DMS 273 treated with DMSO at 0.1 percent for 48 hours (cell line): ENCODE results near the gene PRDM16.

Source experiments
- DNase-seq: peaks from one replicate; lab custom pipeline; 2025; lab: John Stamatoyannopoulos, UW

Gene PRDM16

GRCh38 chr1:3244025-3244926 is 175.3 kb downstream of the PRDM16 start:
- DNase-seq = no peak

DNA sequence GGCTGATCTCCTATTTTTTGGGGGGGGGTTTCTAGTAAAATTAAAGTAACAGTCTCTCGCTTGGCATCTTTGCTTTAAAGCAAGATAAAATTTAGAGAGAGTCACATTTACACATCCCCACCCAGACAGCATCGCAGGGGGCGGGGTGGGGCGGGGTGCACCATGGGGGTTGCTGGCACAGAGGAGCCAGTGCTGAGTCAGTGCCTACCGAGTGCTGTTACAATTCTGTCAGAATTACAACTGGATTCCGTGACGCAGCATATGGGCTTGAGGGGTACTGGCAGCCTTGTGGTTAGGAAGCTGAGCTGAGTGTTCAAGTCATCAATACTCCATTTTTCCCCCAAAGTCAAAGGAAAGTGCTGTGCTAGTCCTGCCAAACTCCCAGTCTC is 175.9 kb downstream of the PRDM16 start:
- DNase-seq = no peak

- DNase-seq = no peak
Measured at GRCh38 chr1:3245344-3245743, 176.3 kb downstream of the PRDM16 start.

- DNase-seq = no peak
Measured at GRCh38 chr1:3245768-3246167, 176.8 kb downstream of the PRDM16 start.

DNA sequence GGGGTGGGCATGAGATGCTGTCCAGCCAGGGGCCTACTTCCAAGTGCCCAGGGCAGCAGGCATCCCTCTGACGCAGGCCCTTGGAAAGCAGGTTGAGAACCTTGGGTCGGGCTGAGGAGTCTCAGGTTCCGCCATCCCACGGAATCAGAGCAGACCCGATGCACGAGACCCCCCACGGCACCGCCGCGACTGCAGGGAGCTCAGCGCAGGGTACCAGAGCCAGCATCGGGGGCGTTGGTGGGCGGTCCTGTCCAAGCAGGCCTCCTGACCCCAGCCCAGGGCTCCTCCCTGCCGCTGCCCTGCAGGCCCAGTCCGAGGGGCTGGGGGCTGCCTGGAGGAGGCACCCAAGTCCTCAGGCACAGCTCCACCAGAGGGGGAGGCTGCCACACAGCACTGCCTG is 177.2 kb downstream of the PRDM16 start:
- no peak for DNase-seq

DNA sequence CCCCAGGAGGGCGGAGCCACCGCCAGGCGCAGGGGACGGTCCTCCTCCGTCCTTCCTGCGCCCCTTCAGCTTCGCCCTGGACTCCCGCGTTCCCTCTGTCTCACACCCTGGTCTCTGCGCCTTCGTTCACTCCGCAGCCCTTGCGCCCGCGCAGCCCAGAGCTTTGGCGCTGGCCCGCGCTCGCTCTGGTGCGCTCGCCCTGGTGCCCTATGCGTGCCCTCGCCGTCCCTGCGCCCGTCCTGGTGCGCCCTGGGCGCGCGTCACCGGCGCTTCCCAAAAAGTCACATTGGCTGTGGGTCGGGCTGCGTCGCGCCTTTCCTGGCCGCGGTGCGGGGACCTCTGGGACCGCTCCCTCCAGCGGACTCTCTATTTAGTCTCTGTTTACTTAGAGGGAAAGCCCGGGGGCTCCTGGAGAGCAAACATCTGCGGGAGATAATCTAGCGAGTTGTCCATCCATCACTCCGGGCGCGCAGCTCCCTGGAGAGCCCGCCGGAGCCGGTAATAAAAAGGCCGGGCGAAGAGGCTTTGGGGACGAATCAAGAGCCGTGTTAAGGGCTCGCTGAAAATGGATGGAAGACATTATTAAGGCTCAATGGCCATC is 178.6 kb downstream of the PRDM16 start:
- no peak for DNase-seq

- no peak for DNase-seq
Measured at GRCh38 chr1:3248155-3249141, 179.4 kb downstream of the PRDM16 start.

GRCh38 chr1:3249231-3249630 is 180.2 kb downstream of the PRDM16 start:
- no peak for DNase-seq

- no peak for DNase-seq
Measured at GRCh38 chr1:3249631-3250501, 180.9 kb downstream of the PRDM16 start.

DNA sequence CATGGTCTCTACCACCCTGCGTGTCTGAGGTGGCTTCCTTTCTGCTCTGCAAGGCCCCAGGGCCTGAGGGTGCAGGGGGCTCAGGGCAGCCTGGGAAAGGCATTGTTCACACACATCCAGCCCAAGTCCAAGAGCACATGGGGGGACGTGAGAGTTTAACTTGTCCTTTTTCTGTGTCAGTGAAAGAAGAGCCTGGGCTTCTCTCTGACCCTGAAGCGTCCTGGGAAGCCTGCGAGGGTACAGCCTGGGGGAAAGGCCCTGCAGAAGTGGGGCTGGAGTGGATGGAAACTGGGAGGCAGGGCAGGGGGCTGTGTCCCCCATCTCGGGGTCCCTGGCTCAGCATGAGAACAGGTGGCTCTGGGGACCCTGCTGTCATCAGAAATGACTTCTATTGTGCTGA is 181.6 kb downstream of the PRDM16 start:
- DNase-seq = no peak

DNA sequence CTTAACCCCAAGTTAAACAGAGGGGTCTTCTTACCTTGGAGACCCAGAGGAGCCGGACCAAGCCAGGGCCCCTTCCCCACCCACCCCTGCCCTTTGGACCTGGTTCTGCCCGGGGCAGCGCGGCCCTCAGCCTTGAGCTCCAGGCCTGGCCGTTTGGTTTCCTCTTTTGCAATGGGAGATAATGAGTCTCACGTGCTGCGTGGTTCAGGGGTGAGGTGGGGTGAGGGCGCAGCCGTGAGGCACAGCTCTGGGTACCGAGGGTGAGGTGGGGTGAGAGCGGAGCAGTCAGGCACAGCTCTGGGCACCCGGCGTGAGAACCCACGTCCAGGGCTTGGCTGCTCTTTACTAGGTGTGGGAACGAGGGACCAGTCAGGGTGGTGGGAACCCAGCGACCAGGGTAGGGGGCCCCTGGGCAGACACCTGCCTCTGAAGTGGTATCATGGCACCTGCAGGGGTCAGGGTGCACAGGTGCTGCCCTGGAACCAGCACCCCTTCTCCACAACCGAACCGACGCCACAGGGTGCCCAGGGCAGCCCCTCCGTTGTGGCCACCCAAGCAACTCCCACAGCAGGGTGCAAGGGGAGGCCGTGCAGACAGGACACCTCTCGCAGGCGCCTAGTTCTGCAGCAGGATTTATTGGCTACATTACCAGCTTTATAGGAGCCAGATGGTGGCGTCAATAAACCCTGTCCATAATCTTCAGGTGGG is 182.2 kb downstream of the PRDM16 start:
- DNase-seq = no peak

GRCh38 chr1:3251807-3252428 is 182.9 kb downstream of the PRDM16 start:
- no peak for DNase-seq

DNA sequence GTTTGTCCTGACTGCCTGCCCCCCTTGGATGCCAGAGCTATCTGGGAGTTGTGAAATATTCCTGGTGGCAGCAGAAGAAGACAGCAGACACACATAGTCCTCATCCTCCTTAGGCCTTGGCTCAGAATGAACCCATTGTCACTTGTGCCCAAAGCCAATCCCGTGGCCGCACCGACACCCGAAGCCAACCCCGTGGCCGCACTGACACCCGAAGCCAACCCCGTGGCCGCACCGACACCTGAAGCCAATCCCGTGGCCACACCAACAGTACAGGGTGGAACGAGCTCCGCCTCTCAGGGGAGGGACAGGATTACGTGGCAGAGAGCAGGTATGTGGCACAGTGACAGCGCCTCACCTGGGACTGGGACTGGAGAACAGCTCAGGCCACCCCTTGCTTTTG is 186.7 kb downstream of the PRDM16 start:
- DNase-seq = no peak

- DNase-seq = no peak
Measured at GRCh38 chr1:3257788-3258187, 188.8 kb downstream of the PRDM16 start.

- DNase-seq = no peak
Measured at GRCh38 chr1:3258386-3259003, 189.5 kb downstream of the PRDM16 start.

DNA sequence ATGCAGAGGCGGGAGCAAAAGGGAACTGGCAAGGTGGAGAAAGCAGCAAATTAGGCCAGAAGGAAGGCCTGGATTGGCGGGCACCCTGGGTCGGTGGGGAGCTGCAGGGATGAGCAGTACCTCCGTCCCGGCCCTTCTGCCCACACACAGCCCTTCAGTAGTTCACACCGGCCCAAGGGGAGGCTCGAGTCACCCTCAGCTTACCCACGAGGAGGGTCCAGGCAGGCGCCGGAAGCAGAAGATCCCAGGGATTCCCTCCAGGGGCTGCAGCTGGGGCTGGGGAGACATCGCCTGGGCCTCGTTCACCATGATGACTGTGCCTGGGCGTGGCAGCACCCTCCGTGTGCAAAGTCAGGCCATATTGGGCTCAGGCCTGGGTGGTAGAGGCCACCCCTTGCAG is 190.0 kb downstream of the PRDM16 start:
- no peak for DNase-seq

GRCh38 chr1:3261007-3261968 is 192.3 kb downstream of the PRDM16 start:
- DNase-seq = no peak

DNA sequence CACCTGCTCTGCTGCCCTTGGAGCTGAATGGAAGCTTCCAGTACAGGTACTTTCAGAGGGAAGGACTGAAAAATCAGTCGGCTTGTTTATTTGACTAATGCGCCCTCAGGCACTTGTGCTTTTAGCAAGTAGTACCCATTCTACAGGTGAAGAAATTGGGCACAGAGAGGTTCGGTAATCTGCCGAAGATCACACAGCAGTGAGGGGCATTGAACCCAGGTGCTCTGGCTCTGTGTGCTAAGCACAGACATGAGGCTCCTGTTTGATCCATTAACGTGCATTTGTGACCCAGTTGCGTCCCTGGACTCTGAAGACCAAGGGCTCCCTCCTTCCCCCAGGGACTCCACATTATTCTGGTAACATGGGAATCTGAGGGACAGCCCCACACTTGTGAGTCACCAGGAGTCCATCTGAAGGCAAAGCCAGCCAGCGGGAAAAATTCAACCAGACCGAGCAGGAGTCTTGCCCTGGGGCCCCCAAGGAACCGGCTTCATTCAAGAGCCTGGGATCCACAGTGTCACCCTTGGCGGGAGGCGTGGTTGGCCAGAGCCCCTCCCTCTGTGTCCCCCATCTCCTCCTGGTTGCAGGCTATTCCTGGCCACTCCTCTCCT is 193.1 kb downstream of the PRDM16 start:
- no peak for DNase-seq
